ENCODE measurements around the gene CHD5.

DNA sequence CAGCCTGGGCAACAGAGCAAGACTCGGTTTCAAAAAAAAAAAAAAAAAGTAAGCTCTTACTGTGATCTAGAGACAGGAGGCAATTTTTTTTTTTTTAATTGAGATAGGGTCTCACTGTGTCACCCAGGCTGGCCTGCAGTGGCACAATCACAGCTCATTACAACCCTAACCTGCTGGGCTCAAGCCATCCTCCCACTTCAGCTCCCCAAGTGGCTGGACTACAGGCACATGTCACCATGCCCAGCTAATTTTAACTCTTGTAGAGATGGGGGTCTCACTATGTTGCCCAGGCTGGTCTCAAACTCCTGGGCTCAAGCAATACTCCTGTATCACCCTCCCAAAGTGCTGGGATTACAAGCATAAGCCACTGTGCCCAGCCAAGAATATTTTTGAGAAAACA is 11.8 kb upstream of the CHD5 start:
- TF ChIP-seq EP300 (IDR thresholded peaks at IDR 0.05) (no peak), CTCF (IDR thresholded peaks at IDR 0.05) (no peak), POLR2A (IDR thresholded peaks at IDR 0.05) (no peak)
